ENCODE measurements around the gene VWA5B1. TPM values are rescaled to one million over a fixed set of nuclear protein-coding genes. Genes with fewer than 3 reads are reported as not detected.

The VWA5B1 gene
- total RNA-seq, 1 donor: not detected

- DNase-seq (ENCODE audit: low read depth): no peak
- TF ChIP-seq CTCF (IDR thresholded peaks at IDR 0.05; ENCODE audit: insufficient read depth, low read length): no peak
Observed at GRCh38 chr1:20357796-20358195, 67.1 kb downstream of the VWA5B1 start.

GRCh38 chr1:20358761-20359263 is 68.1 kb downstream of the VWA5B1 start:
- H3K4me3 ChIP-seq (ENCODE audit: low read depth, low read length): no peak overlapping the region
- DNase-seq (ENCODE audit: low read depth): peak; percentile 58
- no peak for TF ChIP-seq CTCF (IDR thresholded peaks at IDR 0.05; ENCODE audit: insufficient read depth, low read length)

More at GRCh38 chr1:20357796-20358195, 67.1 kb downstream of the VWA5B1 start:
- H3K4me3 ChIP-seq (ENCODE audit: low read depth, low read length): no peak overlapping the region

GRCh38 chr1:20359451-20360330 is 69.0 kb downstream of the VWA5B1 start:
- TF ChIP-seq CTCF (IDR thresholded peaks at IDR 0.05; ENCODE audit: insufficient read depth, low read length): no peak
- no peak for DNase-seq (ENCODE audit: low read depth)

GRCh38 chr1:20361401-20361800 is 70.7 kb downstream of the VWA5B1 start:
- DNase-seq (ENCODE audit: low read depth): no peak
- no peak for TF ChIP-seq CTCF (IDR thresholded peaks at IDR 0.05; ENCODE audit: insufficient read depth, low read length)
- no peak overlapping the region for H3K4me3 ChIP-seq (ENCODE audit: low read depth, low read length)

More at GRCh38 chr1:20359451-20360330, 69.0 kb downstream of the VWA5B1 start:
- H3K4me3 ChIP-seq (ENCODE audit: low read depth, low read length): no peak overlapping the region

- peak; percentile 60 for DNase-seq (ENCODE audit: low read depth)
- H3K4me3 ChIP-seq (ENCODE audit: low read depth, low read length): no peak overlapping the region
Observed at GRCh38 chr1:20361805-20362381, 71.2 kb downstream of the VWA5B1 start.

GRCh38 chr1:20362856-20363255 is 72.2 kb downstream of the VWA5B1 start:
- TF ChIP-seq CTCF (IDR thresholded peaks at IDR 0.05; ENCODE audit: insufficient read depth, low read length): no peak
- no peak overlapping the region for H3K4me3 ChIP-seq (ENCODE audit: low read depth, low read length)
- no peak for DNase-seq (ENCODE audit: low read depth)

More at GRCh38 chr1:20361805-20362381, 71.2 kb downstream of the VWA5B1 start:
- TF ChIP-seq CTCF (IDR thresholded peaks at IDR 0.05; ENCODE audit: insufficient read depth, low read length): peak; percentile 93

All from fibroblast of the aortic adventitia (primary cell).